ENCODE results near the gene SLC27A3. TPM values are rescaled to one million over a fixed set of nuclear protein-coding genes. Genes with fewer than 3 reads are reported as not detected.

The SLC27A3 gene
- total RNA-seq, 1 donor from 2014 or later: 12.6 TPM

DNA sequence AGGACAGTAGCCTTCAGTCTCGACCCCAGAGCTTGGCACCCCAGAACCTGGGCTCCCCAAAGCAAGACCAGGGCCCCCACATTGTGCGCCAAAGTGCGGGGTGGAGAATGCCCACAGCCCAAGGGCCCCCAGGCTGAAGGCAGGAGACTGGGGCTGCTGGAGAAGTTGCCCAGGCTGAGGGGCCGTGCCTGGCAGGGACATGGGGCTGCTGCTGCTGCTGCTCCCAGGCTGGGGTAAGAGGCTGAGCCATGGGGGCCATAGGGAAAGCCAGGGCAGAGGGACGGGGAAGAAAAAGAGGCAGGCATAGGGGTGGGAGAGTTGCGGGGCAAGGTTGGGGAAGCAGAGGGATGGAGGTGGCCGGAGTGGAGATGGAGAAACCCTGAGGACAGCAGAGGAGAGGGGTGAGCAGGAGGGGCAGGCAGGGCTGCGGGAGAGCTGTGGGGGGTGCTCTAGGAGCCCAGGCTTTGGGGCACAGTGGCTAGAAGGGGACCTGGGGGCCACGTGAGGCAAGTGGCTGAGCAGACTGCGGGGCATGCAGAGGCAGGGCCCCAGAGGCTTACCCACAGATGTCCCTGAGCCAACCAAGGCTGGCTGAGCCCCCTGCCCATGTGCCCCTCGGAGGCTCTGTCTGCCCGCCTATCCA, 18.9 kb downstream of the SLC27A3 start:
- Mint-ChIP-seq H3K27me3 (no peaks in the 10 kb centered on the region), H3K9me3 (no peaks in the 10 kb centered on the region), H3K4me1 (peaks cover 44% of the 10 kb centered on the region), H3K27ac (no peak overlapping the region), H3K36me3 (ENCODE audit: low read depth) (no peaks in the 10 kb centered on the region), H3K4me3 (no peak overlapping the region)
- DNase-seq: no peak
- CTCF ChIA-PET: no interaction called here
- intact Hi-C loops (cut with micrococcal nuclease): loop anchor here (10.0 kb wide), 1 partner anchor 391 kb away; no protein-coding TSS in a partner anchor
- TF ChIP-seq, protein P1, sequence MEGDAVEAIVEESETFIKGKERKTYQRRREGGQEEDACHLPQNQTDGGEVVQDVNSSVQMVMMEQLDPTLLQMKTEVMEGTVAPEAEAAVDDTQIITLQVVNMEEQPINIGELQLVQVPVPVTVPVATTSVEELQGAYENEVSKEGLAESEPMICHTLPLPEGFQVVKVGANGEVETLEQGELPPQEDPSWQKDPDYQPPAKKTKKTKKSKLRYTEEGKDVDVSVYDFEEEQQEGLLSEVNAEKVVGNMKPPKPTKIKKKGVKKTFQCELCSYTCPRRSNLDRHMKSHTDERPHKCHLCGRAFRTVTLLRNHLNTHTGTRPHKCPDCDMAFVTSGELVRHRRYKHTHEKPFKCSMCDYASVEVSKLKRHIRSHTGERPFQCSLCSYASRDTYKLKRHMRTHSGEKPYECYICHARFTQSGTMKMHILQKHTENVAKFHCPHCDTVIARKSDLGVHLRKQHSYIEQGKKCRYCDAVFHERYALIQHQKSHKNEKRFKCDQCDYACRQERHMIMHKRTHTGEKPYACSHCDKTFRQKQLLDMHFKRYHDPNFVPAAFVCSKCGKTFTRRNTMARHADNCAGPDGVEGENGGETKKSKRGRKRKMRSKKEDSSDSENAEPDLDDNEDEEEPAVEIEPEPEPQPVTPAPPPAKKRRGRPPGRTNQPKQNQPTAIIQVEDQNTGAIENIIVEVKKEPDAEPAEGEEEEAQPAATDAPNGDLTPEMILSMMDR (IDR thresholded peaks at IDR 0.05): no peak
- no peak for ATAC-seq (ENCODE audit: low read depth)
- POLR2A ChIA-PET: interaction anchor here (0.6 to 4.4 kb wide), 3 partner anchors 11 to 196 kb away, joined by 4 to 33 read pairs (median 19); partner anchors contain the start of gene RPS27

DNA sequence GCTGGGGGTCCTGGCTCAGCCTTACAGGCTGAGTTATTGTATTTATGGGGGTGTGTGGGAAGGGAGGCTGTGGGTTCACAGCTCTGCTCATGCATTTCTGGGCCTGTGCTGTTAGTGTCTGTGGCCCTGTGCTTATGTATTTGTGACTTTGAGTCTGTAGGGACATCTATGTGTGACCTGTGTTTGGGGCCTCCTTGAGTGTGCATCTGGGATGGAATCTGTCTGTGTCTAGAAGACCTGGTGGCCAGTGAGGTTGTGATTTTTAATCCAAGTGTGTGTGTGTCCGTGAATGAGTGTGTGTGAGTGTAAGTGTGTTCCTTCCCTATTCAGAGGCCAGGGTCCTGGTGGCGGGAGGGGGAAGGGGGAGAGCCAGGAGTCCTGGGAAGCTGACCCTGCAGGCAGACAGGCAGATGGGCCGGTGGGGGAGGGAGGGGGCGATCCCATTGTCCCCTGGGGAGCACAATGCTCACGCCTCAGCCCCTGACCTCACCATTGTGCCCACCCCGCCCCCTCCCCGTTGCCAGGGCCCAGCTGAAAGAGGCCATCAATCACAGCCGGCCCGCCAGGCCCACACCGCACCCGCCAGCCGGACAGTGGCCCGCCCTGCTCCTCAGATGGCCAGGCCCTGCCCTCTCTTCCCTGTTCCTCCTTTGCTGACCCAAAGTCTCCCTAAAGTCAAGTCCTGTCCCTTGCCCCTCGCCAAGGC, 19.6 kb downstream of the SLC27A3 start:
- Mint-ChIP-seq H3K4me3 (no peak overlapping the region), H3K27me3 (no peaks in the 10 kb centered on the region), H3K36me3 (ENCODE audit: low read depth) (no peaks in the 10 kb centered on the region), H3K4me1 (peaks cover 38% of the 10 kb centered on the region), H3K27ac (peak overlapping the region; percentile 22), H3K9me3 (no peaks in the 10 kb centered on the region)
- DNase-seq: no peak
- intact Hi-C loops (cut with micrococcal nuclease): loop anchor here (10.0 kb wide), 1 partner anchor 390 kb away; no protein-coding TSS in a partner anchor
- CTCF ChIA-PET: no interaction called here
- POLR2A ChIA-PET: no interaction called here
- TF ChIP-seq, protein P1 (IDR thresholded peaks at IDR 0.05): no peak
- ATAC-seq (ENCODE audit: low read depth): no peak

- peaks cover 32% of the 10 kb centered on the region for H3K4me1 Mint-ChIP-seq
- intact Hi-C loops (cut with micrococcal nuclease): loop anchor here (10.0 kb wide), 1 partner anchor 389 kb away; no protein-coding TSS in a partner anchor
- no peak for DNase-seq
- H3K9me3 Mint-ChIP-seq: no peaks in the 10 kb centered on the region
- TF ChIP-seq, protein P1 (IDR thresholded peaks at IDR 0.05): no peak
- H3K36me3 Mint-ChIP-seq (ENCODE audit: low read depth): no peaks in the 10 kb centered on the region
- ChIA-PET CTCF (no interaction called here), POLR2A (no interaction called here)
- H3K4me3 Mint-ChIP-seq: no peak overlapping the region
- H3K27me3 Mint-ChIP-seq: no peaks in the 10 kb centered on the region
- no peak for ATAC-seq (ENCODE audit: low read depth)
- no peak overlapping the region for H3K27ac Mint-ChIP-seq
Measured at GRCh38 chr1:153795330-153795837, 20.2 kb downstream of the SLC27A3 start.

- H3K4me3 Mint-ChIP-seq: no peak overlapping the region
- H3K4me1 Mint-ChIP-seq: peaks cover 24% of the 10 kb centered on the region
- H3K27ac Mint-ChIP-seq: no peak overlapping the region
- ChIA-PET CTCF (interaction anchor here (1.0 to 2.8 kb wide), 8 partner anchors 23 to 403 kb away, joined by 3 to 44 read pairs (median 4); partner anchors contain the start of genes DENND4B, GATAD2B and RAB13), POLR2A (interaction anchor here (0.6 to 3.2 kb wide), 8 partner anchors 9 to 378 kb away, joined by 3 to 26 read pairs (median 5); partner anchors contain the start of genes DENND4B, GATAD2B, JTB and RAB13)
- H3K9me3 Mint-ChIP-seq: no peaks in the 10 kb centered on the region
- H3K36me3 Mint-ChIP-seq (ENCODE audit: low read depth): no peaks in the 10 kb centered on the region
- TF ChIP-seq, protein P1 (IDR thresholded peaks at IDR 0.05): no peak
- DNase-seq (no peak), ATAC-seq (ENCODE audit: low read depth) (no peak)
- H3K27me3 Mint-ChIP-seq: no peaks in the 10 kb centered on the region
- intact Hi-C loops (cut with micrococcal nuclease): loop anchor here (2.0 to 10.0 kb wide), 2 partner anchors 59 to 389 kb away; no protein-coding TSS in a partner anchor
Measured at GRCh38 chr1:153795934-153796785, 21.0 kb downstream of the SLC27A3 start.

All from activated B cell treated with CpG ODN at 0.5 μM for 24 hours (primary cell).